Neuronal stem cell (in vitro differentiated cells): Measurements from ENCODE around the gene PRRC2B.

Experiments
- DNase-seq: peaks from one replicate; pipeline ENCODE4 v3.0.0-alpha.2; 2013; ENCODE audit warnings: low spot score
- H2AFZ ChIP-seq: one replicate; pipeline ENCODE4 v1.6.1; 2013; ENCODE audit warnings: mild to moderate bottlenecking, low read length, inconsistent platforms
- H2AK5ac ChIP-seq: 2 replicates; pipeline ENCODE4 v1.6.1; 2013; ENCODE audit warnings: low read depth, mild to moderate bottlenecking, inconsistent platforms, low read length, moderate library complexity, mixed read lengths
- H2BK120ac ChIP-seq: 2 replicates; pipeline ENCODE4 v1.6.1; 2013; ENCODE audit warnings: low read depth, mild to moderate bottlenecking, inconsistent platforms, low read length, moderate library complexity, mixed read lengths
- H2BK12ac ChIP-seq: one replicate; pipeline ENCODE4 v1.6.1; 2013; ENCODE audit warnings: low read length, inconsistent platforms
- H2BK15ac ChIP-seq: 2 replicates; pipeline ENCODE4 v1.6.1; 2013; ENCODE audit warnings: mild to moderate bottlenecking, low read length, inconsistent platforms, mixed read lengths
- H2BK5ac ChIP-seq: one replicate; pipeline ENCODE4 v1.6.1; 2013; ENCODE audit warnings: inconsistent platforms, mild to moderate bottlenecking, low read length, moderate library complexity
- H3K14ac ChIP-seq: one replicate; pipeline ENCODE4 v1.6.1; 2013; ENCODE audit warnings: low read length, inconsistent platforms
- H3K18ac ChIP-seq: 2 replicates; pipeline ENCODE4 v1.6.1; 2013; ENCODE audit warnings: low read length, inconsistent platforms
- H3K23ac ChIP-seq: 2 replicates; pipeline ENCODE4 v1.6.1; 2013; ENCODE audit warnings: low read depth, mild to moderate bottlenecking, mixed read lengths, low read length, inconsistent platforms; ENCODE audit not compliant: poor library complexity
- H3K27ac ChIP-seq: replicated peaks from 3 replicates; pipeline ENCODE4 v1.5.1; 2013; ENCODE audit warnings: low read length, inconsistent platforms
- H3K27me3 ChIP-seq, 3 experiments: 2 replicates each; pipeline ENCODE4 v1.6.1; 2013; ENCODE audit warnings: low read length in 3 of 3, mild to moderate bottlenecking in 2 of 3, inconsistent platforms in 1 of 3, low read depth in 1 of 3, mixed read lengths in 1 of 3, moderate library complexity in 1 of 3; ENCODE audit not compliant: control insufficient read depth in 3 of 3, insufficient read depth in 3 of 3
- H3K36me3 ChIP-seq, 2 donors: replicated peaks in 1 of 2; 2 replicates each; pipeline ENCODE4 v1.6.1; 2013; ENCODE audit warnings: low read length in 2 of 2; ENCODE audit not compliant: control insufficient read depth in 2 of 2, insufficient read depth in 2 of 2
- H3K4ac ChIP-seq: 2 replicates; pipeline ENCODE4 v1.6.1; 2013; ENCODE audit warnings: inconsistent platforms, mild to moderate bottlenecking, low read length, moderate library complexity
- H3K4me1 ChIP-seq, 2 donors: 1 replicate in 1 of 2; 2 replicates in 1 of 2; pipeline ENCODE4 v1.6.1; 2013; ENCODE audit warnings: low read length in 2 of 2, low read depth in 1 of 2; ENCODE audit not compliant: control insufficient read depth in 2 of 2, insufficient read depth in 1 of 2
- H3K4me2 ChIP-seq: one replicate; pipeline ENCODE4 v1.6.1; 2013; ENCODE audit warnings: mild to moderate bottlenecking, low read length, inconsistent platforms; ENCODE audit not compliant: insufficient read depth, poor library complexity, severe bottlenecking
- H3K4me3 ChIP-seq, 2 donors: 2 replicates each; pipeline ENCODE4 v1.5.1; 2013; ENCODE audit warnings: low read length in 2 of 2, mild to moderate bottlenecking in 2 of 2, inconsistent platforms in 1 of 2, moderate library complexity in 1 of 2
- H3K79me1 ChIP-seq: one replicate; pipeline ENCODE4 v1.6.1; 2013; ENCODE audit warnings: low read depth, mild to moderate bottlenecking, inconsistent platforms, low read length, moderate library complexity
- H3K9ac ChIP-seq: one replicate; pipeline ENCODE4 v1.6.1; 2013; ENCODE audit warnings: mild to moderate bottlenecking, low read depth, low read length, inconsistent platforms; ENCODE audit not compliant: poor library complexity
- H3K9me3 ChIP-seq, 2 donors: replicated peaks in 1 of 2; 2 replicates each; pipeline versions ENCODE3 to v1.6.1; 2013; ENCODE audit warnings: low read length in 2 of 2, mild to moderate bottlenecking in 2 of 2, inconsistent platforms in 1 of 2, low read depth in 1 of 2, mixed read lengths in 1 of 2, moderate library complexity in 1 of 2; ENCODE audit not compliant: control insufficient read depth in 2 of 2, insufficient read depth in 1 of 2
- H4K8ac ChIP-seq: one replicate; pipeline ENCODE4 v1.6.1; 2013; ENCODE audit warnings: low read depth, mild to moderate bottlenecking, inconsistent platforms, low read length, moderate library complexity
- H4K91ac ChIP-seq: one replicate; pipeline ENCODE4 v1.6.1; 2013; ENCODE audit warnings: low read length, low read depth, mild to moderate bottlenecking, inconsistent platforms; ENCODE audit not compliant: poor library complexity
- WGBS, 2 donors: extraction: QIAGEN DNeasy Blood & Tissue Kit; methylation state at CpG; one replicate each; pipeline ENCODE4 v1.1.7; 2013; ENCODE audit warnings: missing lambda C conversion rate in 2 of 2, mixed read lengths in 1 of 2; ENCODE audit not compliant: insufficient read length in 2 of 2, insufficient replicate concordance in 1 of 2; ENCODE audit errors: extremely low coverage in 2 of 2; 5-methylcytosine and 5-hydroxymethylcytosine counted together

Gene PRRC2B

DNA sequence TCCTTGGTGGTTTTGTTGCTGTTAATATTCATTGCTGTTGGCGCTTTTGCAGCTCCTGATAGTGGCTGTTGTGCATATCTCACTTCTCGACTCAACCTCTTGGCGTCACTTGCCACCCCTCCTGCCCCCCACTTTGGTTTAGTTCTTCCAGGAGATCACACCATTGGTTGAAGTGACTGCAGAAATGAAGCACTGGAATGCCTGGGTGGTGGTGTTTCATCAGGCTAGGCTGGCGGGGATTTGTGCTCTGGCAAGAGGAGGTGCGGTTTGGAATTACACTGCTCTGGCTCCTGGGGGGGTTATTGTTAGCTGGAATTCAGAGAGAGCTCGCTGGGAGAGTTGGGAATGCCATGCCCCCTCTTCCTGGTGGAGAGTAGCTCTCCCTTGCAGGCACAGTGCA, 11.5 kb downstream of the PRRC2B start:
- Histone ChIP-seq H2BK5ac (no peak overlapping the region), H3K4me3 (no peak overlapping the region), H3K9me3 (peaks cover 0 to 2% of the 10 kb centered on the region in 2 donors), H3K36me3 (peaks cover 0 to 63% of the 10 kb centered on the region in 2 donors), H2AFZ (no peak overlapping the region), H3K14ac (no peak overlapping the region), H2BK15ac (no peak overlapping the region), H3K27ac (peak overlapping the region; percentile 54), H3K9ac (no peak overlapping the region), H4K91ac (no peak overlapping the region), H2BK120ac (no peak overlapping the region), H2AK5ac (no peak overlapping the region), H4K8ac (no peak overlapping the region), H3K4me2 (peak overlapping the region; percentile 11), H3K4me1 (peaks cover 38 to 70% of the 10 kb centered on the region in 2 donors), H3K79me1 (peaks cover 2% of the 10 kb centered on the region), H3K27me3 (no peaks in the 10 kb centered on the region), H3K4ac (no peak overlapping the region), H3K18ac (peak overlapping the region; percentile 30), H2BK12ac (no peak overlapping the region), H3K23ac (no peak overlapping the region)
- DNase-seq, result no peak
- WGBS, 2 donors, result no CpG with 5 or more reads among the region's 6 CpGs

DNA sequence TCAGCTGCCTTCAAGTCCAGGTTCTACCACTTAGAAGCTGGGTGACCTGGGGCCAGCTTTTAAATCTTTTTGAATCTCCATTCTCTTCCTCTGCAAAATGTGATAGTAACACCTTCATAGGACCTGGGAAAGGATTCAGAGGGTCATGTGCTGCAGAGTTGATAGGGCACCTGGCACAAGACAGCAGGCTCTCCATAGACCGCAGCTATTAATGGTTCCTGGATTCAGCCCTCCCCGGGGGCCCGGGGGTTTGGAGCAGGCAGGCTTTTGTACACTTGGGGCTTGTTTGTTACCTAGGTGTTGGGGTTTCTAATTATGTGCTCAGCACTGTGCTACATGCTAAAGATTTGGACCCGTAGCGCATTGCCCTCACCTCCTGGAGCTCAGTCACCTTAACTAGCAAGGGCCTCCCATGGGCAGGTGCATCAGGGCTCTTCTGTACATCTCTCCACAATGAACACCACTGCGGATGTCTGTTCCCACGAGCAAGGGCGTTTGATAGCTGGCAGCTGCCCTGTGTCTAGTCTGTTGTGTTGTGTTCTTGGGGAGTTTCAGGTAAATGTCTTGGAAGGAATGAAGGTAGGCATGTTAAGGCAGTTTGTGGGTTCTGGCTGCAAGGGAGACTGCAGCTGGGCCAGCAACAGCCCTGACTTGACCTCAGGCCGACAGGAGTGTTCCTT, 12.1 kb downstream of the PRRC2B start:
- no peak overlapping the region for H2BK120ac ChIP-seq
- H4K91ac ChIP-seq, result no peak overlapping the region
- H3K4ac ChIP-seq, result no peak overlapping the region
- no peak overlapping the region for H4K8ac ChIP-seq
- no peak overlapping the region for H2BK15ac ChIP-seq
- WGBS, 2 donors, result no CpG with 5 or more reads among the region's 9 CpGs
- no peak overlapping the region for H2AFZ ChIP-seq
- no peak overlapping the region for H3K14ac ChIP-seq
- H3K27ac ChIP-seq, result peak overlapping the region; percentile 47
- peak overlapping the region; percentile 11 for H3K4me2 ChIP-seq
- peaks cover 0 to 63% of the 10 kb centered on the region in 2 donors for H3K36me3 ChIP-seq
- peak overlapping the region; percentile 30 for H3K18ac ChIP-seq
- H3K4me3 ChIP-seq, result no peak overlapping the region
- H3K27me3 ChIP-seq, result no peaks in the 10 kb centered on the region
- DNase-seq, result no peak
- no peak overlapping the region for H3K9ac ChIP-seq
- no peak overlapping the region for H2BK5ac ChIP-seq
- peaks cover 38 to 64% of the 10 kb centered on the region in 2 donors for H3K4me1 ChIP-seq
- H3K23ac ChIP-seq, result no peak overlapping the region
- no peak overlapping the region for H2BK12ac ChIP-seq
- H3K9me3 ChIP-seq, result peaks cover 0 to 3% of the 10 kb centered on the region in 2 donors
- H2AK5ac ChIP-seq, result no peak overlapping the region
- H3K79me1 ChIP-seq, result peaks cover 2% of the 10 kb centered on the region

- no peak overlapping the region for H2BK12ac ChIP-seq
- H4K91ac ChIP-seq, result no peak overlapping the region
- H3K79me1 ChIP-seq, result peaks cover 2% of the 10 kb centered on the region
- H4K8ac ChIP-seq, result no peak overlapping the region
- 100% methylated on average over 4 of the region's 9 CpGs; no CpG with 5 or more reads in 1 of the 2 donors for WGBS, 2 donors
- no peaks in the 10 kb centered on the region for H3K27me3 ChIP-seq
- no peak overlapping the region for H3K4me2 ChIP-seq
- H3K18ac ChIP-seq, result no peak overlapping the region
- no peak overlapping the region for H3K4me3 ChIP-seq
- H2BK120ac ChIP-seq, result no peak overlapping the region
- peaks cover 38 to 58% of the 10 kb centered on the region in 2 donors for H3K4me1 ChIP-seq
- H3K23ac ChIP-seq, result no peak overlapping the region
- no peak for DNase-seq
- H3K36me3 ChIP-seq, result peaks cover 0 to 63% of the 10 kb centered on the region in 2 donors
- H3K9me3 ChIP-seq, result peaks cover 0 to 5% of the 10 kb centered on the region in 2 donors
- no peak overlapping the region for H2AFZ ChIP-seq
- H3K4ac ChIP-seq, result no peak overlapping the region
- H3K27ac ChIP-seq, result peak overlapping the region; percentile 47
- H2BK5ac ChIP-seq, result no peak overlapping the region
- no peak overlapping the region for H2BK15ac ChIP-seq
- no peak overlapping the region for H3K9ac ChIP-seq
- no peak overlapping the region for H3K14ac ChIP-seq
- no peak overlapping the region for H2AK5ac ChIP-seq
Measured at GRCh38 chr9:131406563-131407436, 12.9 kb downstream of the PRRC2B start.

DNA sequence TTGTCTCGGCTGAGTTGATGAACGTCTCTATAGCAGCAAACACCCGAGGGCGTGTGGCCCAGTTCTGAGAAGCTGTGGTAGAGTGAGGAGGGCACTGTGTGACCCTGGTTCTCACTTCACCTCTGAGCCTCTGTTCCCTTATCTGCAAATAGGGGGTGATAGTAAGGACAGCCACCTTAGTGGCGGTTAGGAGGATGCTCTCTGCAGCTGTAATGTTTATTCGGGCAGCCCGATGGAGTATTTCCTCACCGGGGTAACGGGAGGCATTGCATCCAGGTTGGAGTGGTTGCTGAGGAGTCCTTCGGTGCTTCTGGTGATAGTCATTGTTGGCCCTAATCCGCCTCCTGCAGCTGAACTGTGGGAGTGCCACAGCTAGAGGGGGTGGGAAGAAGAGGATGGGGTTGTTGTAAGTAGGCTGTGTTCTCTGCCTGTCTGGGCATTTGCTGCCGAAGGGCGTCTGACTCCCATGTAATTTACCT, 13.9 kb downstream of the PRRC2B start:
- Histone ChIP-seq H3K9me3 (peaks cover 0 to 14% of the 10 kb centered on the region in 2 donors), H3K4me3 (peak overlapping the region in 1 of 2 donors; percentile 27), H3K36me3 (peaks cover 2 to 73% of the 10 kb centered on the region in 2 donors), H2BK15ac (no peak overlapping the region), H2BK5ac (no peak overlapping the region), H2AK5ac (no peak overlapping the region), H3K23ac (no peak overlapping the region), H4K8ac (no peak overlapping the region), H3K18ac (peak overlapping the region; percentile 15), H3K4me1 (peaks cover 37 to 50% of the 10 kb centered on the region in 2 donors), H3K9ac (no peak overlapping the region), H2AFZ (no peak overlapping the region), H2BK12ac (no peak overlapping the region), H3K79me1 (peaks cover 2% of the 10 kb centered on the region), H3K27me3 (no peaks in the 10 kb centered on the region), H3K27ac (peak overlapping the region; percentile 54), H3K4ac (no peak overlapping the region), H2BK120ac (no peak overlapping the region), H4K91ac (no peak overlapping the region), H3K14ac (no peak overlapping the region), H3K4me2 (no peak overlapping the region)
- whole genome bisulfite sequencing, 2 donors, result no CpG with 5 or more reads among the region's 13 CpGs
- no peak for DNase-seq
